Gastrocnemius medialis (tissue), 4 donors: ENCODE measurements around the gene HBE1.

Experiments used
- POLR2A ChIP-seq, 2 donors: fragments of 450-650 bp; IDR thresholded peaks; one replicate each; pipeline ENCODE4 v1.6.1; 2017; ENCODE audit warnings: antibody characterized with exemption in 2 of 2, mild to moderate bottlenecking in 2 of 2, moderate library complexity in 2 of 2
- TF ChIP-seq, protein P1 (sequence below), 5 experiments: fragments of 450-650 bp in 3 of 5; fragments of 200-600 bp in 2 of 5; sonication (generic) in 2 of 5; IDR thresholded peaks in 4 of 5; conservative IDR thresholded peaks in 1 of 5; 1 replicate in 4 of 5; 2 replicates in 1 of 5; pipeline ENCODE4 v1.5.1; 2016 to 2019; ENCODE audit warnings: antibody characterized with exemption in 5 of 5, mild to moderate bottlenecking in 3 of 5, moderate library complexity in 3 of 5

DNA sequence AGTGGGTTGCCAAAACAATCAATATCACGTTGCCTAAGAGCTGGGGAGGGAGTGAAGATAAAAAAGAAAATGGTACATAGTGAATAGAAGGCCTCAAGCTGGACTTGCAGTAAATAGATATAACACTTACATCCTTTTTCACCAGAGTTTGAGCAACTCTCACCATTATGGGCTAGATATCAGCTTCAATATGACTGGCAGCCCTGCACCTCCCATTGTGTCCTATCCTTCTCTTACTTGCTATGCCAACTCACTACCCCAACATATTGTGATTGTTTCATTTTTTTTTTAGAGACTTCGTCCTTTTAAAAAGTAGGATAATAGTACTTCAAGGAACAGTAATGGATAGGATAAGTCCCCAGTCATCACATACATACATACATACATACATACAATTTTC is 27.5 kb downstream of the HBE1 start:
- no peak for TF ChIP-seq POLR2A (IDR thresholded peaks at IDR 0.05)
- TF ChIP-seq, protein P1, sequence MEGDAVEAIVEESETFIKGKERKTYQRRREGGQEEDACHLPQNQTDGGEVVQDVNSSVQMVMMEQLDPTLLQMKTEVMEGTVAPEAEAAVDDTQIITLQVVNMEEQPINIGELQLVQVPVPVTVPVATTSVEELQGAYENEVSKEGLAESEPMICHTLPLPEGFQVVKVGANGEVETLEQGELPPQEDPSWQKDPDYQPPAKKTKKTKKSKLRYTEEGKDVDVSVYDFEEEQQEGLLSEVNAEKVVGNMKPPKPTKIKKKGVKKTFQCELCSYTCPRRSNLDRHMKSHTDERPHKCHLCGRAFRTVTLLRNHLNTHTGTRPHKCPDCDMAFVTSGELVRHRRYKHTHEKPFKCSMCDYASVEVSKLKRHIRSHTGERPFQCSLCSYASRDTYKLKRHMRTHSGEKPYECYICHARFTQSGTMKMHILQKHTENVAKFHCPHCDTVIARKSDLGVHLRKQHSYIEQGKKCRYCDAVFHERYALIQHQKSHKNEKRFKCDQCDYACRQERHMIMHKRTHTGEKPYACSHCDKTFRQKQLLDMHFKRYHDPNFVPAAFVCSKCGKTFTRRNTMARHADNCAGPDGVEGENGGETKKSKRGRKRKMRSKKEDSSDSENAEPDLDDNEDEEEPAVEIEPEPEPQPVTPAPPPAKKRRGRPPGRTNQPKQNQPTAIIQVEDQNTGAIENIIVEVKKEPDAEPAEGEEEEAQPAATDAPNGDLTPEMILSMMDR (IDR thresholded peaks at IDR 0.05 in 4 of 5, conservative IDR thresholded peaks at IDR 0.05 in 1 of 5) = no peak
